ENCODE data around the gene CARM1. TPM values are rescaled to one million over a fixed set of nuclear protein-coding genes. Genes with fewer than 3 reads are reported as not detected.
"Not testable (repeated sequence)": the region's sequence is repeated elsewhere in the genome, so short reads cannot be mapped to it uniquely, and the experiment has no call there.

CARM1 gene
- 10 to 100 TPM; 40.8 to 56.5 (median 46.2) TPM for polyA plus RNA-seq (ENCODE audit: insufficient read length in 3 of 3)
- long read RNA-seq, donor 1, partial matches to known transcripts: 11 of 14 reads
- long read RNA-seq, donor 1, other reads (novel, unspliced or antisense): 0 of 14 reads
- long read RNA-seq, donor 2, partial matches to known transcripts: 0 of 2 reads
- long read RNA-seq, donor 2, other reads (novel, unspliced or antisense): 0 of 2 reads
- long read RNA-seq, donor 3, transcript CARM1-201 (16 exons, 3,330 nt): major isoform, 7 of 29 reads
- long read RNA-seq, donor 3, transcript CARM1-202 (15 exons, 2,722 nt): major isoform, 7 of 29 reads
- long read RNA-seq, donor 3, partial matches to known transcripts: 6 of 29 reads
- long read RNA-seq, donor 3, other reads (novel, unspliced or antisense): 9 of 29 reads
- long read RNA-seq, donor 4, partial matches to known transcripts: 0 of 5 reads
- long read RNA-seq, donor 4, other reads (novel, unspliced or antisense): 0 of 5 reads
- long read RNA-seq, donor 5: 0 reads
- long read RNA-seq, donor 6, partial matches to known transcripts: 0 of 4 reads
- long read RNA-seq, donor 6, other reads (novel, unspliced or antisense): 0 of 4 reads
- long read RNA-seq, donor 7, partial matches to known transcripts: 10 of 21 reads
- long read RNA-seq, donor 7, other reads (novel, unspliced or antisense): 6 of 21 reads
- long read RNA-seq, donor 8: 0 reads
- long read RNA-seq, donor 9, partial matches to known transcripts: 7 of 14 reads
- long read RNA-seq, donor 9, other reads (novel, unspliced or antisense): 0 of 14 reads
- long read RNA-seq, donor 10, partial matches to known transcripts: 0 of 13 reads
- long read RNA-seq, donor 10, other reads (novel, unspliced or antisense): 11 of 13 reads
- long read RNA-seq, donor 11, transcript CARM1-202 (15 exons, 2,722 nt): major isoform, 6 of 47 reads
- long read RNA-seq, donor 11, partial matches to known transcripts: 41 of 47 reads
- long read RNA-seq, donor 11, other reads (novel, unspliced or antisense): 0 of 47 reads
- long read RNA-seq, donor 12, partial matches to known transcripts: 0 of 2 reads
- long read RNA-seq, donor 12, other reads (novel, unspliced or antisense): 0 of 2 reads
- long read RNA-seq, donor 13: 0 reads
- long read RNA-seq, donor 14, partial matches to known transcripts: 0 of 6 reads
- long read RNA-seq, donor 14, other reads (novel, unspliced or antisense): 0 of 6 reads
- long read RNA-seq, donor 15, partial matches to known transcripts: 0 of 2 reads
- long read RNA-seq, donor 15, other reads (novel, unspliced or antisense): 0 of 2 reads
- long read RNA-seq, donor 16, transcript CARM1-202 (15 exons, 2,722 nt): major isoform, 15 of 27 reads
- long read RNA-seq, donor 16, partial matches to known transcripts: 8 of 27 reads
- long read RNA-seq, donor 16, other reads (novel, unspliced or antisense): 0 of 27 reads

- DNase-seq (ENCODE audit: extremely low read depth in 1 of 11, low read depth in 9 of 11, low spot score in 4 of 11): peak; percentile 89 to 98 (median 97)
Measured at GRCh38 chr19:10870955-10871603, at the start of gene CARM1. TSS of gene CARM1 (plus strand) at chr19:10871553. CDS start at chr19:10871703, 150 bp downstream.

DNA sequence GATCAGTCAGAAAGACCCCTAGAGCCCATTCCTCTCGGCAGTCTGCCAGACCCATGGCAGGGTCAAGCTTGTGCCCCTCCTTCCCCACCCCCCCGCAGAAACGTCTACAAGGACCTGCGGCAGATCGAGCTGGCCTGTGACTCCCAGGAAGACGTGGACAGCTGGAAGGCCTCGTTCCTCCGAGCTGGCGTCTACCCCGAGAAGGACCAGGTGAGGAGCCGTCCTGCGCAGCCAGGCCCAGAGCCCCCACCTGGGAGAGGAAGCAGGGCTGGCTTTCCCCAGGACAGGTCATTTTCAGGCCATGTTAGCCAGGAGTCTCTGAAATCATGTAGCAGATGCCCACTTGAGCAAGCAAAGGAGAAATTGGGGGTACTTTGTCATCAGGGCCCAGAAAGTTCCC, 47.7 kb upstream of the CARM1 start:
- no peak for DNase-seq (ENCODE audit: extremely low read depth in 1 of 11, low read depth in 9 of 11, low spot score in 4 of 11)

DNA sequence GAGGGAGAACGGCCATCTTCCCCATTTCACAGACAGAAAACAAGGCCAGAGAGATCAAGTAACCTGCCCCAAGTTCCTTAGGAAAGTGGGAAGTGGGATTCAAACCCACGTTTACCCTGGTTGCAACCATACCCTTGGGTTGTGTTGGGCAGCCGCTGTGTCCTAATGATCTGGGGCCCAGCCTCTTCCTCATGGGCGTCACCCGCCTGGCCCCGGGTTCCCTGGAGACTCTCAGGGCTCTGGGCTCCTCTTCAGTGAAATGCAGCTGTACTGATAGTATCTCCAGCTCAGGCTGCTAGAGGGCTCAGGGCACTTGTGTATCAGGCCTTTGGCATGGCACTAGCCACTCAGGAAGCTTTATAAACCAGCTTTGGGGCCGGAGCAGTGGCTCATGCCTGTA, 45.1 kb upstream of the CARM1 start:
- no peak for DNase-seq (ENCODE audit: extremely low read depth in 1 of 11, low read depth in 9 of 11, low spot score in 4 of 11)

DNA sequence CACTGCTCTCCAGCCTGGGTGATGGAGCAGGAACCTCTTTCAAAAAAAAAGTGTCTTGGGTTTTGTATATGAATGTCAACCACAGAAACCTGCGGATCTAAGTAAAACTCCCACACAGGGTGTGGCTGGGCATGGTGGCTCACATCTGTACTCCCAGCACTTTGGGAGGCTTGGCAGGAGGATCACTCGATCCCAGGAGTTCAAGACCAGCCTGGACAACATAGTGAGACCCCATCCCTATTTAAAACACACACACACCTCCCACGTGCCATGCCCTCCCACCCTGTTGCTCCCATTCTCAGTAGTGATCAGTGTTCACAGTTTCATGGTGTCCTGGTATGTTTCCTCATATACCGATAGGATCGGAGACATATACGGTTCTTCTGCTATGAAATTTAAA, 44.5 kb upstream of the CARM1 start:
- DNase-seq (ENCODE audit: extremely low read depth in 1 of 11, low read depth in 9 of 11, low spot score in 4 of 11): no peak

DNA sequence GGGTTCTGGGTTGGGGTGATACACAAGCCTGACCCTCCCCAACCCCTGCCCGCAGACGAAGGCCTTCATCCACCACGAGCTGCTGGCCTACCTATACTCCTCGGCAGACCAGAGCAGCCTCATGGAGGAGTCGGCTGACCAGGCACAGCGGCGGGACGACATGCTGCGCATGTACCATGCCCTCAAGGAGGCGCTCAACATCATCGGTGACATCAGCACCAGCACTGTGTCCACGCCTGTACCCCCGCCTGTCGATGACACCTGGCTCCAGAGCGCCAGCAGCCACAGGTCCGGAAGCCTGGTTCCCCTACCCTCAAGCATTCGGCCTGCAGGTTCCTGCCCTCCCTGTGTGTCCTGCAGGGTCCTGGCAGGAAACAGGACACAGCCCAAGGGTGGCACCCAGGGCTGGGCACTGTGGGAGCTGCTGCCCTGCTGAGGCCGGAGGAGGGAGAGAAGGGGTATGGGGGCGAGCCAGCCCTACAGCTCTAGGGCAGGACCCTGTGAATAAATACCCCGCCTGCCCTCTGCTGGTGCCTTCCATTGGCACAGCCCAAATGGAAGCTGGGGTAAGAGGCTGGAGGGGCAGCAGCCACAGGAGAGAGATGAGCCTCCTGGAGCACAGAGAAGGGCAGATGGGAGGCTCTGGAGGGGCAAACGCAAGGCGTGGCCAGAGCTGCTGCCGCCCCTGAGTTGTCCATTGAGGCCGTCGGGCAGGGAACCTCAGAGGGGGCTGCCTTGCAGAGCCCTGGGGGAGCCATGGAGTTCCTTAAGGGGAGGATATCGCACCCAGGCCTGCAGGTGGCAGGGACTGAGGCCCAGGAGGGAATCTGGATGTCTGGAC, 42.2 kb upstream of the CARM1 start:
- no peak for DNase-seq (ENCODE audit: extremely low read depth in 1 of 11, low read depth in 9 of 11, low spot score in 4 of 11)

- DNase-seq (ENCODE audit: extremely low read depth in 1 of 11, low read depth in 9 of 11, low spot score in 4 of 11): no peak
Measured at GRCh38 chr19:10829967-10830366, 41.4 kb upstream of the CARM1 start.

DNA sequence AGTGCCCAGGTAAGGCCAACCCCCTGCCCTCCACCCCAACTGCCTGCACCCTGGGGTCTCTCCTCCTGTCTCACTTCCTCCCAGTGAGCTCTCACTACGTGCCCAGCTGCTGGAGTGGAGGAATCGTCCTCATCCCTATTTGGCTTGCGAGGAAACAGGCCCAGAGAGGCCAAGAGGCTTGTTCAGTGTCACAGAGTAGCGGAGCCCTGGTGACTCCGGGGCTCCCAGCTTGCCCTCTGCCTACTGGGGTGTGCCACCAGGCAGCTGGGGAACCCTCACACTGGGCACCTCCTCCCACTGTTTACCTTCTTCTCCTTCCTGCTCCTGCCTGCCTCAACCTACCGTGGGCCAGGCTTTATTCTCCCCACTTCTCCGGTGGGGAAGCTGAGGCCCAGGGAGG, 41.0 kb upstream of the CARM1 start:
- DNase-seq (ENCODE audit: extremely low read depth in 1 of 11, low read depth in 9 of 11, low spot score in 4 of 11): no peak

DNA sequence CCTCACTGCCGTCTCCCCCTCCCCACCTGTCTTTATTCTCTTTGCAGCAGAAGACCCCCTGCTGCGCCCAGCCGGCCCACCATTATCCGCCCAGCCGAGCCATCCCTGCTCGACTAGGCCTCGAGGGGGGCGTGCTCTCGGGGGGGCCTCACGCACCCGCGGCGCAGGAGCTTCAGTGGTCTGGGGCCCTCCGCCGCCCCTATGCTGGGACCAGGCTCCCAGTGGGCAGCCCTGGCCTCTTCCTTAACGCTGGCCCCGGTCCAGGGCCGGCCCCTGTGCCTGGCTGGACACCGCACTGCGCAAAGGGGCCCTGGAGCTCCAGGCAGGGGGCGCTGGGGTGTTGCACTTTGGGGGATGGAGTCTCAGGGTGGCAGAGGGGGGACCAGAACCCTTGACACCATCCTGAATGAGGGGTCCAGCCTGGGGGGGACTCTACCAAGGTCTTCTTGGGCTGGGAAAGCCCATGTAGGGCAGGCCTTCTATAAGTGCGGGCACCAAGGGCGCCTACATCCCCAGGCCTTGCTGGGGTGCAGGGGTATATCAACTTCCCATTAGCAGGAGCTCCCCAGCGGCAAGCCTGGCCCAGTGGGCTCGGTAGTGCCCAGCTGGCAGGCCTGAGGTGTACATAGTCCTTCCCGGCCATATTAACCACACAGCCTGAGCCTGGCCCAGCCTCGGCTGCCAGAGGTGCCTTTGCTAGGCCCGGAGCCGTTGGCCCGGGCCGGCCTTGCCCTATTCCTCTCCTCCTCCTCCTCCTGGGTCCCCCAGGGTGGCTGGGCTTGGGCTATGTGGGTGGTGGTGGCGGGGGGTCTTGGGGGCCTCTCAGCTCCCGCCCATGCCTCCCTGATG, 40.2 kb upstream of the CARM1 start:
- no peak for DNase-seq (ENCODE audit: extremely low read depth in 1 of 11, low read depth in 9 of 11, low spot score in 4 of 11)

- no peak for DNase-seq (ENCODE audit: extremely low read depth in 1 of 11, low read depth in 9 of 11, low spot score in 4 of 11)
Measured at GRCh38 chr19:10831987-10832938, 39.1 kb upstream of the CARM1 start.

- DNase-seq (ENCODE audit: extremely low read depth in 1 of 11, low read depth in 9 of 11, low spot score in 4 of 11): no peak
Measured at GRCh38 chr19:10832939-10833296, 38.4 kb upstream of the CARM1 start.

DNA sequence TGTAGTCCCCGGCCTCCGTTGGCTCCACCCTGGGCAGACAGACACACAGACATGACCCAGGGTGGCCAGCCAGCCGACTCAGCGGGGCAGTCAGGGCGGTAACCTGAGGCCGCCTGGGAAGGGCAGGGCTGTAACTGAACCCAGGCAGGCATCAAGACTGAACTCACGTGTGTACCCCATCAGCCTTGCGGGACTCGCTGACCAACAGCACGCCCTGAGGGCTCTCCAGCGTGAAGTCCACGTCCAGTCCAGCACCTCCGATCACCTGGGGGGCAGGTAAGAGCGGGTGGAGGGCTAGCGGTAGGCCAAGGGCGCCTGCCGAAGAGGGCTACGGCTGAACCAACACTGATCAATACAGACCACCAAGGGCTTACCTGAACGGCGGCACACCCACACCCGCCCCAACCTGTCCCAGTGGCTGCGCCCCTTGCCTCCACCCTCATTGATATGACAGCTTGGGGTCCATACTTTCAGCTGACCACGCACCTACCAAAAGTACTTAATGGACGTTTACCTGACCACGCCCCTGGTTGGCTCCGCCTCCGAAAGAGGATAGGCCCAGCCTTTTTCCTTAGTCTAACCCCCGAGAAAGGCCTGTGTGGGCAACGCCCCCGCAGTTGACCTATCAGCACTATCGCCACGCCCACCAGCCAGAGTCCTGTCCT, 36.1 kb upstream of the CARM1 start:
- DNase-seq (ENCODE audit: extremely low read depth in 1 of 11, low read depth in 9 of 11, low spot score in 4 of 11): peak in 1 of 11 donors; percentile 98

- peak; percentile 94 to 99 (median 98) for DNase-seq (ENCODE audit: extremely low read depth in 1 of 11, low read depth in 9 of 11, low spot score in 4 of 11)
Measured at GRCh38 chr19:10835754-10836478, 35.4 kb upstream of the CARM1 start, which contains the start of gene TMED1. TSS of gene TMED1 (minus strand) at chr19:10836212. CDS start at chr19:10836191, 21 bp downstream.

DNA sequence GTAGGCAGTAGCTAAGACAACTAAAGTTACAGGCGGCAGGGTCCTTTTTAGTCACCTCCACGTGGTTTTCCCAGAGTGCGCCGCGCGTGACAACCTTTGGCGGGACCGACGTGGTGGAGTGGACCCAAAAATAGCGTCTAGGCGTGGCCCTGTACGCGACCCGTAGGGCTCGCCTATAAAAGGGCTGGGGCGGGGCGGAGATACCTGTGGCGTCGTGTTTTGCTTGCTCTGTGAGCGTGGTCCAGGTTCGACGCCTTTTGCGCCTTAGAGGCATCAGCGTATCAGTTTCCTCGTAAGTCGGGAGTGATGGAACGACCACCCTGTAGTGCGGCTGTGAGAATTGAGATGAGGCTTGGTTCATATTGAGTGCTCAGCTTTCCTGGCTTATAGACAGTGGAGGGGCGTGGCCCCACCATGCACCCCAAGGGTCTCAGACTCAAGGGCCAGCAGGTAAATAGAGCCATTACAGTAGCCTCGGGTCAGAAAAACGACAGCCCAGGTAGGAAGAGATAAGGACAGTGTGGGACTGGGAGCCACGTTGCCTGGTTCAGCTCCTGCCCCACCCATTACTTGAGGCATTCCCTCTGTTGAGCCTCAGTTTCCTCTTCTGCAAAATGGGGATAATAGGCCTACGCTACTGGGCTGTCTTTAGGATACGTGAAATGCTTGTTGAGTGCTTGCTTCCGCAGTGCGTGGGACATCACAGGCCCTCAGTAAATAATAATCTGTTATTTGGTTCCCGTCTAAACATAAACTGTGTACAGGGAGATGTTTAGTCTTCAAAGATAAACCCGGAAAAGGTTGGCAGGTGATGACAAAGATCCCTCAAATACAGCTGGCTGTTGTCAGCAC, 34.6 kb upstream of the CARM1 start:
- DNase-seq (ENCODE audit: extremely low read depth in 1 of 11, low read depth in 9 of 11, low spot score in 4 of 11): peak in 3 of 11 donors; percentile 64 to 84 (median 77)

- not testable (repeated sequence) for DNase-seq (ENCODE audit: extremely low read depth in 1 of 11, low read depth in 9 of 11, low spot score in 4 of 11)
Measured at GRCh38 chr19:10837649-10838048, 33.7 kb upstream of the CARM1 start.
